GM21786 (cell line): ENCODE measurements around the gene NTRK2.
A peak's percentile ranks its signal among the peaks of the same experiment; 100 is the strongest.

ENCODE experiments used
- ATAC-seq: cut with Tn5 transposase; IDR thresholded peaks from one replicate; pipeline ENCODE4 v1.9.1; 2021; ENCODE audit not compliant: unreplicated experiment

NTRK2 gene

GRCh38 chr9:84669288-84670137 is at the start of gene NTRK2:
TSS of gene NTRK2 (plus strand) at chr9:84669729. CDS start at chr9:84670749, 1,020 bp downstream.
- ATAC-seq, result no peak

- no peak for ATAC-seq
These were observed 49.2 kb upstream of the NTRK2 start for GRCh38 chr9:84620338-84620737.

- no peak for ATAC-seq
These were observed 47.7 kb upstream of the NTRK2 start for GRCh38 chr9:84621811-84622210.

GRCh38 chr9:84622981-84623380 is 46.5 kb upstream of the NTRK2 start:
- ATAC-seq, result no peak

GRCh38 chr9:84636436-84636835 is 33.1 kb upstream of the NTRK2 start:
- ATAC-seq, result no peak

GRCh38 chr9:84642553-84643141 is 26.9 kb upstream of the NTRK2 start:
- ATAC-seq, result no peak

GRCh38 chr9:84647699-84648098 is 21.8 kb upstream of the NTRK2 start:
- no peak for ATAC-seq

GRCh38 chr9:84652496-84653120 is 16.9 kb upstream of the NTRK2 start:
- no peak for ATAC-seq

GRCh38 chr9:84655447-84655846 is 14.1 kb upstream of the NTRK2 start:
- no peak for ATAC-seq

- ATAC-seq, result no peak
These were observed 10.2 kb upstream of the NTRK2 start for GRCh38 chr9:84659313-84659712.

GRCh38 chr9:84659773-84660172 is 9.8 kb upstream of the NTRK2 start:
- no peak for ATAC-seq

GRCh38 chr9:84667571-84668195 is 1.8 kb upstream of the NTRK2 start:
- ATAC-seq, result no peak

- peak; percentile 65 for ATAC-seq
These were observed 1.1 kb upstream of the NTRK2 start for GRCh38 chr9:84668196-84669012.

GRCh38 chr9:84669013-84669287 is 579 bp upstream of the NTRK2 start:
- ATAC-seq, result no peak

- no peak for ATAC-seq
These were observed 861 bp downstream of the NTRK2 start for GRCh38 chr9:84670138-84671041.

GRCh38 chr9:84671586-84672521 is 2.3 kb downstream of the NTRK2 start:
- ATAC-seq, result no peak

- ATAC-seq, result no peak
These were observed 4.3 kb downstream of the NTRK2 start for GRCh38 chr9:84673806-84674205.

GRCh38 chr9:84677080-84677479 is 7.6 kb downstream of the NTRK2 start:
- no peak for ATAC-seq

- no peak for ATAC-seq
These were observed 10.0 kb downstream of the NTRK2 start for GRCh38 chr9:84679571-84679970.
